Liver (tissue), 9 donors: Measurements from ENCODE around the gene PCDHA2. TPM values are rescaled to one million over a fixed set of nuclear protein-coding genes. Genes with fewer than 3 reads are reported as not detected.

Source experiments
- DNase-seq: peaks from one replicate; pipeline ENCODE4 v3.0.0-alpha.2; 2017; ENCODE audit warnings: low spot score
- H3K27ac ChIP-seq, 2 donors: one replicate each; pipeline ENCODE4 v1.7.0; 2013; ENCODE audit warnings: inconsistent platforms in 2 of 2, low read length in 2 of 2, control low read depth in 1 of 2, low read depth in 1 of 2, mild to moderate bottlenecking in 1 of 2
- H3K27me3 ChIP-seq, 4 donors: one replicate each; pipeline versions ENCODE4 v1.6.1 to v1.7.0; 2013; ENCODE audit warnings: low read length in 3 of 4, inconsistent platforms in 1 of 4, mild to moderate bottlenecking in 1 of 4, moderate library complexity in 1 of 4; ENCODE audit not compliant: control insufficient read depth in 4 of 4, insufficient read depth in 4 of 4
- H3K36me3 ChIP-seq, 4 donors: one replicate each; pipeline versions ENCODE4 v1.6.1 to v1.7.0; 2013; ENCODE audit warnings: low read length in 3 of 4, mild to moderate bottlenecking in 3 of 4, low read depth in 1 of 4, moderate library complexity in 1 of 4; ENCODE audit not compliant: control insufficient read depth in 4 of 4, insufficient read depth in 3 of 4
- H3K4me1 ChIP-seq, 4 donors: one replicate each; pipeline versions ENCODE4 v1.6.1 to v1.7.0; 2013; ENCODE audit warnings: low read length in 3 of 4, mild to moderate bottlenecking in 3 of 4, moderate library complexity in 1 of 4; ENCODE audit not compliant: control insufficient read depth in 4 of 4, insufficient read depth in 4 of 4
- H3K4me3 ChIP-seq, 3 donors: one replicate each; pipeline versions ENCODE4 v1.6.1 to v1.7.0; 2013; ENCODE audit warnings: low read length in 3 of 3, control low read depth in 1 of 3, low read depth in 1 of 3, mild to moderate bottlenecking in 1 of 3
- H3K9ac ChIP-seq, 2 donors: one replicate each; pipeline ENCODE4 v1.7.0; 2013; ENCODE audit warnings: low read length in 2 of 2, mild to moderate bottlenecking in 2 of 2, moderate library complexity in 2 of 2, control low read depth in 1 of 2, low read depth in 1 of 2
- H3K9me3 ChIP-seq, 4 donors: one replicate each; pipeline versions ENCODE4 v1.6.1 to v1.7.0; 2013; ENCODE audit warnings: low read length in 3 of 4; ENCODE audit not compliant: control insufficient read depth in 4 of 4
- CTCF ChIP-seq: fragments of 150-350 bp; IDR thresholded peaks from 2 replicates; pipeline ENCODE4 v1.5.1; 2017; ENCODE audit warnings: improper control_type of control experiment, low read depth, low read length; ENCODE audit not compliant: missing input control
- EGR1 ChIP-seq, 2 donors: IDR thresholded peaks; 2 replicates each; pipeline ENCODE4 v1.6.1; 2016 to 2018; ENCODE audit warnings: antibody characterized with exemption in 2 of 2, low read depth in 2 of 2
- FOXA1 ChIP-seq: IDR thresholded peaks from 2 replicates; pipeline ENCODE4 v1.6.1; 2016; ENCODE audit warnings: antibody characterized with exemption
- FOXA2 ChIP-seq: IDR thresholded peaks from 2 replicates; pipeline ENCODE4 v1.6.1; 2016; ENCODE audit warnings: antibody characterized with exemption
- GABPA ChIP-seq, 2 donors: IDR thresholded peaks in 1 of 2; conservative IDR thresholded peaks in 1 of 2; 2 replicates each; pipeline ENCODE4 v1.6.1; 2016; ENCODE audit warnings: antibody characterized with exemption in 2 of 2, mild to moderate bottlenecking in 1 of 2, moderate library complexity in 1 of 2
- HNF4A ChIP-seq, 2 donors: conservative IDR thresholded peaks; 2 replicates each; pipeline ENCODE4 v1.6.1; 2016; ENCODE audit warnings: antibody characterized with exemption in 2 of 2, mild to moderate bottlenecking in 2 of 2
- HNF4G ChIP-seq: IDR thresholded peaks from 2 replicates; pipeline ENCODE4 v1.6.1; 2016; ENCODE audit warnings: antibody characterized with exemption
- JUND ChIP-seq, 2 donors: IDR thresholded peaks; 2 replicates each; pipeline ENCODE4 v1.6.1; 2016; ENCODE audit warnings: antibody characterized with exemption in 2 of 2
- MAX ChIP-seq: IDR thresholded peaks from 2 replicates; pipeline ENCODE4 v1.6.1; 2016; ENCODE audit warnings: antibody characterized with exemption
- NR2F2 ChIP-seq: IDR thresholded peaks from 2 replicates; pipeline ENCODE4 v1.6.1; 2016; ENCODE audit warnings: antibody characterized with exemption
- RAD21 ChIP-seq, 2 donors: IDR thresholded peaks; 2 replicates each; pipeline ENCODE4 v1.6.1; 2016; ENCODE audit warnings: antibody characterized with exemption in 2 of 2, mild to moderate bottlenecking in 2 of 2
- RXRA ChIP-seq, 2 donors: IDR thresholded peaks; 2 replicates each; pipeline ENCODE4 v1.6.1; 2017 to 2018; ENCODE audit warnings: antibody characterized with exemption in 2 of 2, mild to moderate bottlenecking in 1 of 2
- SP1 ChIP-seq: IDR thresholded peaks from 2 replicates; pipeline ENCODE4 v1.6.1; 2018; ENCODE audit warnings: antibody characterized with exemption, mild to moderate bottlenecking
- TAF1 ChIP-seq: conservative IDR thresholded peaks from 2 replicates; pipeline ENCODE4 v1.6.1; 2016; ENCODE audit warnings: antibody characterized with exemption, mild to moderate bottlenecking
- YY1 ChIP-seq: IDR thresholded peaks from 2 replicates; pipeline ENCODE4 v1.6.1; 2016; ENCODE audit warnings: antibody characterized with exemption, mild to moderate bottlenecking
- WGBS: extraction: QIAGEN DNeasy Blood & Tissue Kit; methylation state at CpG from one replicate; pipeline ENCODE4 v1.1.7; 2013; 5-methylcytosine and 5-hydroxymethylcytosine counted together
- polyA plus RNA-seq, 2 donors: library from polyadenylated mRNA; stranded (reverse) in 1 of 2; unstranded in 1 of 2; fragments of 200-250 nt in 1 of 2; fragments of >200 nt in 1 of 2; fragmentation: Nextera tagmentation in 1 of 2; extraction: Ambion mirVana in 1 of 2; gene quantifications; one replicate each; pipeline versions ENCODE4 v1.2.1 to v1.2.3, GENCODE V29; 2013 to 2015
- total RNA-seq, 2 donors: library from RNA; depleted of rRNA; stranded (reverse); fragments of >200 nt; gene quantifications; one replicate each; pipeline ENCODE4 v1.2.3, GENCODE V29; 2014
- TF ChIP-seq, protein P1 (sequence below): IDR thresholded peaks from 2 replicates; pipeline ENCODE4 v1.6.1; 2016; ENCODE audit warnings: antibody characterized with exemption
- TF ChIP-seq, protein P2 (sequence below): IDR thresholded peaks from 2 replicates; pipeline ENCODE4 v1.6.1; 2016; ENCODE audit warnings: antibody characterized with exemption, mild to moderate bottlenecking
- TF ChIP-seq, protein P3 (sequence below): IDR thresholded peaks from 2 replicates; pipeline ENCODE4 v1.6.1; 2016; ENCODE audit warnings: antibody characterized with exemption
- donor health status: healthy.
- donor health status: healthy.
- donor health status: healthy.
- donor health status: healthy.
- donor health status: healthy.

The PCDHA2 gene
- total and polyA plus RNA-seq, 4 donors, result not detected

- Histone ChIP-seq H3K27ac (no peak overlapping the region), H3K9ac (no peak overlapping the region), H3K4me3 (no peak overlapping the region), H3K36me3 (no peaks in the 10 kb centered on the region), H3K9me3 (peaks cover 23 to 82% (median 46%) of the 10 kb centered on the region in 4 donors), H3K4me1 (no peaks in the 10 kb centered on the region), H3K27me3 (no peaks in the 10 kb centered on the region)
- TF ChIP-seq GABPA (IDR thresholded peaks at IDR 0.05 in 1 of 2, conservative IDR thresholded peaks at IDR 0.05 in 1 of 2) (no peak), EGR1 (IDR thresholded peaks at IDR 0.05; ENCODE audit: low read depth in 2 of 2) (no peak), RAD21 (IDR thresholded peaks at IDR 0.05) (no peak), HNF4A (conservative IDR thresholded peaks at IDR 0.05) (no peak), FOXA1 (no peak), TAF1 (no peak), RXRA (IDR thresholded peaks at IDR 0.05) (no peak), SP1 (no peak), JUND (IDR thresholded peaks at IDR 0.05) (no peak), FOXA2 (no peak), MAX (no peak), HNF4G (no peak), NR2F2 (no peak), CTCF (no peak), YY1 (no peak)
- TF ChIP-seq, protein P1, sequence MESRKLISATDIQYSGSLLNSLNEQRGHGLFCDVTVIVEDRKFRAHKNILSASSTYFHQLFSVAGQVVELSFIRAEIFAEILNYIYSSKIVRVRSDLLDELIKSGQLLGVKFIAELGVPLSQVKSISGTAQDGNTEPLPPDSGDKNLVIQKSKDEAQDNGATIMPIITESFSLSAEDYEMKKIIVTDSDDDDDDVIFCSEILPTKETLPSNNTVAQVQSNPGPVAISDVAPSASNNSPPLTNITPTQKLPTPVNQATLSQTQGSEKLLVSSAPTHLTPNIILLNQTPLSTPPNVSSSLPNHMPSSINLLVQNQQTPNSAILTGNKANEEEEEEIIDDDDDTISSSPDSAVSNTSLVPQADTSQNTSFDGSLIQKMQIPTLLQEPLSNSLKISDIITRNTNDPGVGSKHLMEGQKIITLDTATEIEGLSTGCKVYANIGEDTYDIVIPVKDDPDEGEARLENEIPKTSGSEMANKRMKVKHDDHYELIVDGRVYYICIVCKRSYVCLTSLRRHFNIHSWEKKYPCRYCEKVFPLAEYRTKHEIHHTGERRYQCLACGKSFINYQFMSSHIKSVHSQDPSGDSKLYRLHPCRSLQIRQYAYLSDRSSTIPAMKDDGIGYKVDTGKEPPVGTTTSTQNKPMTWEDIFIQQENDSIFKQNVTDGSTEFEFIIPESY, result no peak
- TF ChIP-seq, protein P2, sequence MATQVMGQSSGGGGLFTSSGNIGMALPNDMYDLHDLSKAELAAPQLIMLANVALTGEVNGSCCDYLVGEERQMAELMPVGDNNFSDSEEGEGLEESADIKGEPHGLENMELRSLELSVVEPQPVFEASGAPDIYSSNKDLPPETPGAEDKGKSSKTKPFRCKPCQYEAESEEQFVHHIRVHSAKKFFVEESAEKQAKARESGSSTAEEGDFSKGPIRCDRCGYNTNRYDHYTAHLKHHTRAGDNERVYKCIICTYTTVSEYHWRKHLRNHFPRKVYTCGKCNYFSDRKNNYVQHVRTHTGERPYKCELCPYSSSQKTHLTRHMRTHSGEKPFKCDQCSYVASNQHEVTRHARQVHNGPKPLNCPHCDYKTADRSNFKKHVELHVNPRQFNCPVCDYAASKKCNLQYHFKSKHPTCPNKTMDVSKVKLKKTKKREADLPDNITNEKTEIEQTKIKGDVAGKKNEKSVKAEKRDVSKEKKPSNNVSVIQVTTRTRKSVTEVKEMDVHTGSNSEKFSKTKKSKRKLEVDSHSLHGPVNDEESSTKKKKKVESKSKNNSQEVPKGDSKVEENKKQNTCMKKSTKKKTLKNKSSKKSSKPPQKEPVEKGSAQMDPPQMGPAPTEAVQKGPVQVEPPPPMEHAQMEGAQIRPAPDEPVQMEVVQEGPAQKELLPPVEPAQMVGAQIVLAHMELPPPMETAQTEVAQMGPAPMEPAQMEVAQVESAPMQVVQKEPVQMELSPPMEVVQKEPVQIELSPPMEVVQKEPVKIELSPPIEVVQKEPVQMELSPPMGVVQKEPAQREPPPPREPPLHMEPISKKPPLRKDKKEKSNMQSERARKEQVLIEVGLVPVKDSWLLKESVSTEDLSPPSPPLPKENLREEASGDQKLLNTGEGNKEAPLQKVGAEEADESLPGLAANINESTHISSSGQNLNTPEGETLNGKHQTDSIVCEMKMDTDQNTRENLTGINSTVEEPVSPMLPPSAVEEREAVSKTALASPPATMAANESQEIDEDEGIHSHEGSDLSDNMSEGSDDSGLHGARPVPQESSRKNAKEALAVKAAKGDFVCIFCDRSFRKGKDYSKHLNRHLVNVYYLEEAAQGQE, result no peak
- TF ChIP-seq, protein P3, sequence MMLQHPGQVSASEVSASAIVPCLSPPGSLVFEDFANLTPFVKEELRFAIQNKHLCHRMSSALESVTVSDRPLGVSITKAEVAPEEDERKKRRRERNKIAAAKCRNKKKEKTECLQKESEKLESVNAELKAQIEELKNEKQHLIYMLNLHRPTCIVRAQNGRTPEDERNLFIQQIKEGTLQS, result no peak
- DNase-seq, result no peak
- WGBS, result 81% methylated on average over 4 of the region's 4 CpGs
Measured at GRCh38 chr5:140767444-140767843, 27.2 kb upstream of the PCDHA2 start.

- H3K9me3 ChIP-seq, result peaks cover 29 to 63% (median 41%) of the 10 kb centered on the region in 4 donors
Measured at GRCh38 chr5:140780512-140780911, 14.1 kb upstream of the PCDHA2 start.

More at GRCh38 chr5:140780512-140780911, 14.1 kb upstream of the PCDHA2 start:
- Histone ChIP-seq H3K36me3 (no peaks in the 10 kb centered on the region), H3K4me3 (no peak overlapping the region), H3K4me1 (no peaks in the 10 kb centered on the region), H3K9ac (no peak overlapping the region), H3K27ac (no peak overlapping the region), H3K27me3 (no peaks in the 10 kb centered on the region)
- TF ChIP-seq JUND (IDR thresholded peaks at IDR 0.05) (no peak), FOXA1 (no peak)
- DNase-seq, result no peak
- 83% methylated on average over 1 of the region's 1 CpG for WGBS
